Activated naive CD8-positive, alpha-beta T cell treated with anti-CD3 and anti-CD28 coated beads, Interleukin-2, amount 50 U/mL, for 24 hours (primary cell): Measurements from ENCODE around the gene DOCK9.
"Not testable (repeated sequence)": the region's sequence is repeated elsewhere in the genome, so short reads cannot be mapped to it uniquely, and the experiment has no call there.

ENCODE experiments used
- ATAC-seq: fragments of 150-1000 bp; cut with Tn5 transposase; one replicate; pipeline ENCODE4 v1.10.0; 2021
- DNase-seq: peaks from one replicate; pipeline ENCODE4 v3.0.0; 2021
- H3K27ac Mint-ChIP-seq: one replicate; pipeline ENCODE4 v1.8.0; 2021; ENCODE audit warnings: mild to moderate bottlenecking, mixed read lengths
- H3K27me3 Mint-ChIP-seq: one replicate; pipeline ENCODE4 v1.8.0; 2021; ENCODE audit warnings: mixed read lengths
- H3K36me3 Mint-ChIP-seq: one replicate; pipeline ENCODE4 v1.8.0; 2021; ENCODE audit warnings: low read depth, mixed read lengths
- H3K4me1 Mint-ChIP-seq: one replicate; pipeline ENCODE4 v1.8.0; 2021; ENCODE audit warnings: mixed read lengths
- H3K4me3 Mint-ChIP-seq: one replicate; pipeline ENCODE4 v1.8.0; 2021; ENCODE audit warnings: mild to moderate bottlenecking, moderate library complexity, mixed read lengths
- H3K9me3 Mint-ChIP-seq: one replicate; pipeline ENCODE4 v1.8.0; 2021; ENCODE audit warnings: mixed read lengths

DOCK9 gene

DNA sequence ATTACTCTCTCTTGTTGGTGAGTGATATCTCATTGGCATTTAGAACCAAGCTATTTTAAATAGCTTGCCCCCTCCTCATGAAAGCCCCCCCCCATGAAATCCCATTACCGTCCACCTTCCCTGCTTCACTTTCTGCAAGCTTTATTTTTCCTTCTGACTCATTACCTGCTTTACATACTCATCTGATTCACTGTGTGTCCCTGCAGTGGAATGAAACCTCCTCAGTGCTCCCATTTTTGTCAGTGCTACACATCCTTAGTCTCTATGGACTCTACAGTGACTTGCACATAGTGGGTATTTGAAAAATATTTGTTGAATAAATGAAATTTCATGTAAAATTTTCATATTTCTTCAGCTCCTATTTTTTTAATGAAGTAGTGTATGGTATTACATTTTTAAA is 62.3 kb downstream of the DOCK9 start:
- DNase-seq, result no peak
- no peaks in the 10 kb centered on the region for H3K27me3 Mint-ChIP-seq
- peaks cover 43% of the 10 kb centered on the region for H3K4me1 Mint-ChIP-seq
- peaks cover 22% of the 10 kb centered on the region for H3K36me3 Mint-ChIP-seq
- H3K4me3 Mint-ChIP-seq, result no peak overlapping the region
- ATAC-seq, result no peak
- H3K27ac Mint-ChIP-seq, result no peak overlapping the region
- H3K9me3 Mint-ChIP-seq, result no peaks in the 10 kb centered on the region

DNA sequence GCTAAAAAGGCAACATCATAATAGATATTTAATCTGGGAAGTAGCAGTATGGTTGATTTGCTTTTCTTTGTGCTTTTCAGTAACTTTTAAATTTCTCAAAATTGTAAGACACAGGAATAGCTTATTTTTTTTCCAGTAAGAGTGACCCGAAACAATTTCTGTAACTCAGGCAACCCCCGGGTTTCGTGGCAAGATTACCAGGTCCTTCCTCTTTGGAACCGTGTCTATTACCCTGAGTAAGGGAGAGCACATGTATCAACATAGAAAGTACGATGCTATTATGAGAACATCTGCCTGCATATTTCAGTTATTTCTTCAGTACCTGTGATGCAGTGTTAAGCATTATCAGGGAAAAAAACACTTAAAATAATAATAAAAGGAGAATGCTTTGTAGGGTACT is 64.1 kb downstream of the DOCK9 start:
- no peak for ATAC-seq
- Mint-ChIP-seq H3K9me3 (no peaks in the 10 kb centered on the region), H3K27me3 (no peaks in the 10 kb centered on the region), H3K27ac (no peak overlapping the region), H3K4me1 (peaks cover 44% of the 10 kb centered on the region), H3K36me3 (peaks cover 23% of the 10 kb centered on the region), H3K4me3 (no peak overlapping the region)
- no peak for DNase-seq

DNA sequence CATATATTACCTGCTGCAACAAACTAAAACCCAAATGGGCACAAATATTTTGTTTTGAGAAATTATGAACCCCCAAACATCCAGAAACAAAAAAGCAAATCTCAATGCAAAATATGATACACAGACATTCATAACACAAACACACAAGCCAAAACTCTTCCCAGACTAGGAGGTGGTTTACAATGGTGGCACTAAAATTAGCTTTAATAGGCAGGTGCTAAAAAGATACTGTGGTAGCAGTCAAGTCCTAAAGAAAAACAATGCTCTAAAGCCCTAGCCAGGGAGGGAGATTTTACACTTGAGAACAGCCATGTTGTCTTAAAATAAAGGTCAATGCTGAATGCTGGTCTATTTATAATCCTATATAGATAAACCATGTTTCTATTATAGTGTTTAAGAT is 65.0 kb downstream of the DOCK9 start:
- ATAC-seq, result no peak
- no peak for DNase-seq
- Mint-ChIP-seq H3K27me3 (no peaks in the 10 kb centered on the region), H3K4me1 (peaks cover 38% of the 10 kb centered on the region), H3K36me3 (peaks cover 18% of the 10 kb centered on the region), H3K27ac (no peak overlapping the region), H3K9me3 (no peaks in the 10 kb centered on the region), H3K4me3 (no peak overlapping the region)

DNA sequence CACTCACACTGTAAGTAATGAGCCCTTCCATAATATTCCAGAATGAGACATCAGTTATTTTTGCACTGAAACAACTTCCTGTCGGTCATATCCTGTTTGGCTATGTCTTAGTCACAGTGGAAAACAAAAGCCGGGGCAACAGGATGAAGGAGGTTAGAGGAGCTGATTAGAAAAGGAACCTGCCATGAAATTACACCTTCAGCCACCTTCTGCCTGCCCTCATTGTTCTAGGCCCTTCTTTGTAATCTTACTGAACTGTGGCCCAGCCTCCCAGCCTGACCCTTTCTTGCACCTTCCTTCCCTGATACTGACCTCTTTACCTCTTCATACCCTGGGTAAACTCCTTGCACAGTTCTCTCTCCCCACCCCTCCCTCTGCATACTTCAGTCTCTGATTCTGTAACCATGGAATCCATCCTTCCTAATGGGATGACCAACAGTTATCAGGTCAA is 67.3 kb downstream of the DOCK9 start:
- Mint-ChIP-seq H3K4me1 (peaks cover 45% of the 10 kb centered on the region), H3K27ac (peak overlapping the region; percentile 93), H3K27me3 (no peaks in the 10 kb centered on the region), H3K36me3 (peaks cover 14% of the 10 kb centered on the region), H3K4me3 (peak overlapping the region; percentile 16), H3K9me3 (no peaks in the 10 kb centered on the region)
- ATAC-seq (peak; percentile 95), DNase-seq (peak; percentile 20)

DNA sequence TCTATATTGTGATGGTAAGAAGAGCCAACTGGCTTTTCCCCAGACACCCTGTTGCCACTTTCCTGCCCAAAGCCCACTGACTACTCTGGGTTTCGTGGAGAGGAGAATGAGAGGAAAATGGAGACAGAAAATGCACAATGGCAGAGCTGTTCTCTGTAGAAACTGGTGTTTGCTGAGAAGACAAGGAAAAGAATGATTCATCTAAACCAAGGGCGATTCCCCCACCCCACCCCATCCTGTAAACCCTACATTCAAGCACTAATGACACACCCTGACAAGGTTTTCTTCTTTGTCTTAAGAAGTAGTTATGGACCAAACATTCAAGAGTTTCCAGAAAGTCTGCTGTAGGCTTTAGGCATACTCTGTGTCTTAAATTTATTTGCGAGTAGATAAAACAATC is 68.8 kb downstream of the DOCK9 start:
- DNase-seq, result peak; percentile 13
- ATAC-seq, result peak; percentile 61
- Mint-ChIP-seq H3K4me3 (no peak overlapping the region), H3K27ac (peak overlapping the region; percentile 93), H3K4me1 (peaks cover 54% of the 10 kb centered on the region), H3K27me3 (no peaks in the 10 kb centered on the region), H3K9me3 (no peaks in the 10 kb centered on the region), H3K36me3 (peaks cover 13% of the 10 kb centered on the region)

DNA sequence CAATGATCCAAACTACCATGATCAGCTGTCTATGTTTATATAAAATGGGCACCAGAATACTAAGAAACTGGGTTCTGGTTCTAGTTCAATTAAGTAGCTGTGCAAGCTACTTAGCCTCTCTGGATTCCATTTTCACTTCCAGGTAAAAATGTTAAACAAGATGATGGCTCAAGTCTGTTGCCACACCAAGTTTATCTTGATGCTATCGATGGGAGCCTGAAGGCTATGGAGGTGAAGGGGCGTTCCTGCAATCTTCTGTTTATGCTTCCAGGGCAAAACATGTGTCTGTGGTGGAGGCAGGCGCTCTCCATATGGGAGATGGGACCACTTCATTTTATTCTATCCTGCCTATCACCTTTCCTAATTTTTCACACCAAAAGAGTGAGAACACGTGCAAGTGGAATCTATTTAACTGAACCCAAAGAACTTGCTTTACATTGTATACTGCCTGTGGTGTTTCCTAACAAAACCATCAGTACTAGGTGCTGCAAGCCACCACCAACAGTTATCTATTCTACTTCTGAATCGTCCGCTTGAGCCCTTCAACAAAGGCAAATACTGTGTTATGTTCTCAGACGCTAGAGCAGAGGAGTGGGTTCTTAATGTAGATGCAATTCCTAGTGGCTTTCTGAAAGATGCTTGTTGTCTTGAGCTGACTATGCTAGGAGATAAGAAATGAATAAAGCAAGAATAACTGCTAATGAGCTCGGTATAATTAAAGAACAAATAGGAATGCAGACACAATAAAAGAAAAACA is 70.9 kb downstream of the DOCK9 start:
- no peak overlapping the region for H3K27ac Mint-ChIP-seq
- no peak overlapping the region for H3K4me3 Mint-ChIP-seq
- DNase-seq, result no peak

DNA sequence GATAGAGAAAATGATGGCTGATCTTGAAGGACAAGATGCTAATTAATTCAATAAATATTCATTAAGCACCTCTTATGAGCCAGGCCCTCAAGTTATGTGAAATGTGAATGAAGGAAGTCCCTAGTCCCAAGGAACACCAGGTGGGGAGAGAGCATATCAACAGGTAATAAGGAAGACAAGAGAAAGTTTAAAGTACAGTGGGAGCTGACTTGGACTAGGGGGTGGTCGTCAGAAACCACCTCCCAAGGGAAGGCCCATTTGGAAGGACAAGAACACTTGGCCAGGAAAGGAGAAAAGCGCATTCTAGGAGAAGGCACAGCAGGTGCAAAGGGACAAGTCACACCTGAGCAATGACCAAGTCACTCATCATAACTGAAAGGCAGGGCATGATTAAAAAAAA is 72.7 kb downstream of the DOCK9 start:
- Mint-ChIP-seq H3K9me3 (no peaks in the 10 kb centered on the region), H3K36me3 (peaks cover 22% of the 10 kb centered on the region), H3K27me3 (no peaks in the 10 kb centered on the region), H3K27ac (peak overlapping the region; percentile 54), H3K4me1 (peaks cover 38% of the 10 kb centered on the region), H3K4me3 (no peak overlapping the region)
- ATAC-seq (no peak), DNase-seq (no peak)

More for the DNA sequence above, 70.9 kb downstream of the DOCK9 start:
- Mint-ChIP-seq H3K27me3 (no peaks in the 10 kb centered on the region), H3K4me1 (peaks cover 49% of the 10 kb centered on the region), H3K36me3 (peaks cover 14% of the 10 kb centered on the region), H3K9me3 (no peaks in the 10 kb centered on the region)
- ATAC-seq, result no peak

DNA sequence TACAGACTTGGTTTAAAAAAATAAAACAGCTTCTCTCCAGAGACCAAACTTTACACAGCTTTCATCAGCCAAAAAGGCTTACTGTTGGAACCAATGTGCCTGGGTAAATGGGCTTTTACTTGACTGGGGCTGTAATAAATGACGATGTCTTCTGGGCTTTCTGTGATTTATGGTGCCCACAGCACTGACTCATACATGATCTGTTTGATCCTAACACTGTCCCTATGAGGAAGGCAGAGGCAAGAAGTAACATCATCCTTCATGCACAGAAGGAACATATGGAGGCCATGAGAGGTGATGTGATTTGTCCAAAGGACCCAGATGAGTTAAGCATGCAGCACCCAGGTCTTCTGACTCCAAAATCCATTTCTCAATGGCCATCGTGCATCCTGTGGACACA is 77.4 kb downstream of the DOCK9 start:
- H3K9me3 Mint-ChIP-seq, result no peaks in the 10 kb centered on the region
- no peak for DNase-seq
- no peak for ATAC-seq
- H3K27me3 Mint-ChIP-seq, result no peaks in the 10 kb centered on the region
- H3K4me3 Mint-ChIP-seq, result no peak overlapping the region
- H3K27ac Mint-ChIP-seq, result no peak overlapping the region
- peaks cover 32% of the 10 kb centered on the region for H3K36me3 Mint-ChIP-seq
- H3K4me1 Mint-ChIP-seq, result peaks cover 13% of the 10 kb centered on the region

DNA sequence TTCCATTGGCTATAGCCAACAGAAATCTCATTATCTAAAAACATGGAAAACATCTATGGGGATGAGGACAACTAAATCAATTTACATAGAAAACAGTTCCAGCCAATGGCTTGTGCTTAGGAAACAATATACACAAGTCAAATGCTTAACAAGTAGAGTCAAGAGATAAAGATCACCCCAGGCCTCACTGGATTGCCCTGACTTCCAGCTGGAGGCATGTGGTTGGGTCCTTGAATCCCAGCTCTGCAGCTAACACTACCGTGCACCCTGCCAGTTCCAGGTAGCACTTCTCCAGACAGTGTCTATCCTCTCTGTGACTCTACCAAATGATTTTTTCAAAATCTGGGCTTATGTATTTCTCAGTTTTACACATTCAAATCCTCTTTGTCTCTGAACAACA is 80.2 kb downstream of the DOCK9 start:
- peaks cover 3% of the 10 kb centered on the region for H3K4me1 Mint-ChIP-seq
- no peaks in the 10 kb centered on the region for H3K27me3 Mint-ChIP-seq
- no peak for DNase-seq
- no peaks in the 10 kb centered on the region for H3K9me3 Mint-ChIP-seq
- no peak overlapping the region for H3K27ac Mint-ChIP-seq
- no peak overlapping the region for H3K4me3 Mint-ChIP-seq
- H3K36me3 Mint-ChIP-seq, result peaks cover 32% of the 10 kb centered on the region
- ATAC-seq, result no peak

DNA sequence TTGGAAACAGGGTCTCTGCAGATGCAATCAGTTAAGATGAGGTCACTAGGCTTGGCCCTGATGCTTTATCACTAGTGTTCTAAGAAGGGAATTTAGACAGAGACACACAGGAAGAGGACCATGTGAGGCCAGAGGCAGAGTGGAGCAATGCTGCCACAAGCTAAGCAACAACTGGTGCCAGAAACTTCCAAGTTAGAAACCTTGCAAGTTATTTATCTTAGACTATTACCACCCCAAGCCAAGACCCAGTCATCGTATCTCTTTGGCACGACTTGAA is 81.1 kb downstream of the DOCK9 start:
- peaks cover 31% of the 10 kb centered on the region for H3K36me3 Mint-ChIP-seq
- H3K9me3 Mint-ChIP-seq, result no peaks in the 10 kb centered on the region
- H3K4me3 Mint-ChIP-seq, result no peak overlapping the region
- H3K27ac Mint-ChIP-seq, result no peak overlapping the region
- DNase-seq (no peak), ATAC-seq (no peak)
- H3K27me3 Mint-ChIP-seq, result no peaks in the 10 kb centered on the region
- H3K4me1 Mint-ChIP-seq, result peaks cover 3% of the 10 kb centered on the region

DNA sequence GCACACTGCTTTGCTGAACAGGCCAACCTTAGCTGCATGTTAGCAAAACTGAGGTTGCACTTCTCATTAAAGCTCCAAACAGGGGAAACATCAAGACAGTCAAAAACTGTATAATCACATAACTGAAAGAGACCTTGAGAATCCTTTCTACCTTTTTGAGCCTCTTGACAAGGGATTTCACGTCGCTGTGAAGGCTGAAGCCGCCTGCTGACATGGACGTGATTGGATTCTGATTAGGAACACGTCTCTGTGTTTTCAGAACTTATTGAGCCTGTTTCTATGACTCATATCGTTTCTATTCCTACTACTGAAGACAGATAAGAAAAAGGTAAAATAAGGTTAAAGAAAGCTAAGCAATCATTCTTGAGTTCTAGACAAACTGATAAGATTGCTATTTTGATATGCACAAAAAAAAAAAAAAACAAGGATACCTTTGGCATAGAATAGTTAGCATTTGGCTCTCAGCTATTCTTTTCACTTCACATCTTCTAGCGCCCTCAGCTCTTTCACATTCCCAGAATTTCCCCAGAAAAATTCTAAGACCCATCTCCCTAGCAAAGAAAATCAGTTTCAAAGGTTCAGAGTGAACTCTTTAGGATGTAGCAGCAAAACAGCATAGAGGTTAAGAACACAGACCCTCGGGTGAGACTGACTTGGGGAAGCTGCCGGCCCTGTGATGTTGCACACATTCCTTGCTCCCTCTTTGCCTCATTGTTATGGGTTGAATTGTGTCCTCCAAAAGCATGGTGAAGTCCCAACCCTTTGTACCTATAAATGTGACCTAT is 81.6 kb downstream of the DOCK9 start:
- Mint-ChIP-seq H3K36me3 (peaks cover 28% of the 10 kb centered on the region), H3K27ac (no peak overlapping the region), H3K4me1 (peaks cover 6% of the 10 kb centered on the region), H3K4me3 (no peak overlapping the region), H3K27me3 (no peaks in the 10 kb centered on the region), H3K9me3 (no peaks in the 10 kb centered on the region)
- DNase-seq, result no peak
- no peak for ATAC-seq

DNA sequence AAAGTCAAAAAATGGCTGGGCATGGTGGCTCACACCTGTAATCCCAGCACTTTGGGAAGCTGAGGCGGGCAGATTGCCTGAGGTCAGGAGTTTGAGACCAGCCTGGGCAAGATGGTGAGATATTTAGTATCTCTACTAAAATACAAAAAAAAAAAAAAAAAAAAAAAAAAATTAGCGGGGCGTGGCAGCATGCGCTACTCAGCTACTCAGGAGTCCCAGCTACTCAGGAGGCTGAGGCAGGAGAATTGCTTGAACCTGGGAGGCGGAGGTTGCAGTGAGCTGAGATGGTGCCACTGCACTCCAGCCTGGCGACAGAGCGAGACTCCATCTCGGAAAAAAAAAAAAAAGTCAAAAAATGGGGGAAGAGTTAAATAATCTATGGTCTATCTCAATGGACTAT is 83.0 kb downstream of the DOCK9 start:
- H3K27ac Mint-ChIP-seq, DNase-seq, H3K9me3 Mint-ChIP-seq, ATAC-seq, H3K4me3 Mint-ChIP-seq, H3K27me3 Mint-ChIP-seq: not testable (repeated sequence)
- peaks cover 20% of the 10 kb centered on the region for H3K4me1 Mint-ChIP-seq
- peaks cover 21% of the 10 kb centered on the region for H3K36me3 Mint-ChIP-seq

DNA sequence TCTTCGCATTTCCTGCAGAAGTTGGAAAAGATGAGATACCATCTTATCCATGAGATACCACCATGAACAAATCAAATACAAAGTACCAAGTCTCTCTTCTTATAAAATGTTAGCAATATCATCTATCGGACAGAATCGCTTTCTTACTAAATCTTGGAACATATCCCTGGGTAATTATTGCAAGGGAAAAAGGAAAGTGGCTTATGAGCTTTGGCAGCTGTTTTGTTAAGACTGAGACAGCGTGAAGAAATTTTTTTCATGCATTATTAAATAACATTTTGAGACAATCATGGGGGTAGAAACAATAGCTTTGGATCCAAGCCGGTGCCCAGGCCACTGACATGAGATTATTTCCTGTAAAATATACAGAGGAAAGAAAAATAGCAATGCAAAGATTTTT is 84.5 kb downstream of the DOCK9 start:
- no peak for ATAC-seq
- H3K27ac Mint-ChIP-seq, result no peak overlapping the region
- no peak for DNase-seq
- peaks cover 29% of the 10 kb centered on the region for H3K4me1 Mint-ChIP-seq
- peaks cover 21% of the 10 kb centered on the region for H3K36me3 Mint-ChIP-seq
- H3K9me3 Mint-ChIP-seq, result no peaks in the 10 kb centered on the region
- no peak overlapping the region for H3K4me3 Mint-ChIP-seq
- no peaks in the 10 kb centered on the region for H3K27me3 Mint-ChIP-seq

DNA sequence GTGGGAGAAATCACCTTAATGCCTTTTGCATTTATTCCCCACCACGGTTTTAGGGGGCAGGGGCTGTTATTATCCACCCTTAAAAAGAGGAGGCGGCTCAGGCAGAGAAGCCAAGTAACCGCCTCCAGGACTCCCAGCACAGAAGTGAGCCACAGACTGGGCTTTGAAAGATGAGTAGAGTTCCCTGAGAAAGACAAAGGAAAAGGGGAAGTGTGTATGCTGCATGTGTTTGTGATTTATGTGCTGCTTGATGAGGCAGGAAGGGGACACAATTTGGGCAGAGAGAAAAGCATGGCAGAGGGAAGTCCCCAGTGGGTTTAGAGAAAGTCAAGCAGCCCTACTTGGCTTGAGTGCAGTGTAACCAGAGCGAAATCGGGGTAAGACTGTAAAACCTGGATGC is 85.0 kb downstream of the DOCK9 start:
- no peak for DNase-seq
- Mint-ChIP-seq H3K9me3 (no peaks in the 10 kb centered on the region), H3K27me3 (no peaks in the 10 kb centered on the region), H3K36me3 (peaks cover 26% of the 10 kb centered on the region), H3K4me1 (peaks cover 29% of the 10 kb centered on the region), H3K27ac (no peak overlapping the region), H3K4me3 (no peak overlapping the region)
- no peak for ATAC-seq

DNA sequence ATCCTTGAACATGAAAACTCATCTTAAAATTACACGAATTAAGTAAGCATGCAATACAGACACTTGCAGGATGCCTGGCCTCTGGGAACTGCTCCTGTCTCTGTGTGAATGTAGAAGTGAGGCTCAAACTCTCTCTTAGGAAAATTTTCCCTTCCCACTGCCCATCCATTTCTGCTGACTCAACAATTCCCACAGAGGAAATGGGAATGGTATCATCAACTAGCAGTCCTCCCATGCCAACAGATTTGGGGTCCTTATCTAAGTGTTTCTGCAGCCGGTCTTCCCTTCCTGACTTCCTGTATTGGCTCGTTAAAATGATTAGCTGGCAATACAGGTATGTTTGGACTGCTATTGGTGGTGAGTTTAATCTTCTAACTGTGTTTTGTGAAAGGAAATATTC is 85.8 kb downstream of the DOCK9 start:
- Mint-ChIP-seq H3K9me3 (no peaks in the 10 kb centered on the region), H3K4me3 (no peak overlapping the region), H3K27ac (no peak overlapping the region), H3K36me3 (peaks cover 23% of the 10 kb centered on the region), H3K4me1 (peaks cover 27% of the 10 kb centered on the region), H3K27me3 (no peaks in the 10 kb centered on the region)
- DNase-seq (no peak), ATAC-seq (no peak)
